Measurements from ENCODE around the gene BMX.
A peak's percentile ranks its signal among the peaks of the same experiment; 100 is the strongest.

BMX gene

GRCh38 chrX:15500497-15500966 is at the start of gene BMX:
Gene BMX, plus strand, starts transcription at chrX:15500807. Its CDS starts 7,547 bp downstream, at chrX:15508354.
- no peak for DNase-seq

- DNase-seq = no peak
Measured at GRCh38 chrX:15451913-15452312, 48.7 kb upstream of the BMX start.

- no peak for DNase-seq
Measured at GRCh38 chrX:15464704-15465103, 35.9 kb upstream of the BMX start.

- no peak for DNase-seq
Measured at GRCh38 chrX:15465347-15465746, 35.3 kb upstream of the BMX start.

- no peak for DNase-seq
Measured at GRCh38 chrX:15465896-15466651, 34.5 kb upstream of the BMX start.

- no peak for DNase-seq
Measured at GRCh38 chrX:15468036-15468435, 32.6 kb upstream of the BMX start.

GRCh38 chrX:15469613-15470012 is 31.0 kb upstream of the BMX start:
- DNase-seq = no peak

GRCh38 chrX:15471028-15471427 is 29.6 kb upstream of the BMX start:
- DNase-seq = peak in 3 of 4 experiments; percentile 6 to 21 (median 7)

- DNase-seq = no peak
Measured at GRCh38 chrX:15472531-15472930, 28.1 kb upstream of the BMX start.

- no peak for DNase-seq
Measured at GRCh38 chrX:15474028-15474427, 26.6 kb upstream of the BMX start.

GRCh38 chrX:15475021-15475420 is 25.6 kb upstream of the BMX start:
- DNase-seq = no peak

GRCh38 chrX:15475486-15475885 is 25.1 kb upstream of the BMX start:
- DNase-seq = no peak

GRCh38 chrX:15483891-15484290 is 16.7 kb upstream of the BMX start:
- DNase-seq = no peak

GRCh38 chrX:15492469-15492868 is 8.1 kb upstream of the BMX start:
- DNase-seq = no peak

- peak in 2 of 4 experiments; percentile 0 to 6 for DNase-seq
Measured at GRCh38 chrX:15493118-15493962, 7.3 kb upstream of the BMX start, which contains the start of gene PIR. Gene PIR, minus strand, starts transcription at chrX:15493333. Its CDS starts 2,076 bp downstream, at chrX:15491257.

GRCh38 chrX:15495801-15496200 is 4.8 kb upstream of the BMX start:
- no peak for DNase-seq

GRCh38 chrX:15496824-15497223 is 3.8 kb upstream of the BMX start:
- no peak for DNase-seq

GRCh38 chrX:15497865-15498264 is 2.7 kb upstream of the BMX start:
- DNase-seq = peak; percentile 0 to 15 (median 4)

GRCh38 chrX:15498741-15499140 is 1.9 kb upstream of the BMX start:
- DNase-seq = no peak

GRCh38 chrX:15499976-15500375 is 631 bp upstream of the BMX start:
- DNase-seq = no peak

- no peak for DNase-seq
Measured at GRCh38 chrX:15501506-15501905, 899 bp downstream of the BMX start.

GRCh38 chrX:15504661-15505060 is 4.1 kb downstream of the BMX start:
- no peak for DNase-seq

- no peak for DNase-seq
Measured at GRCh38 chrX:15505101-15505500, 4.5 kb downstream of the BMX start.

- DNase-seq = no peak
Measured at GRCh38 chrX:15507005-15507404, 6.4 kb downstream of the BMX start.
